ENCODE data around the gene GARIN5B. TPM values are rescaled to one million over a fixed set of nuclear protein-coding genes. Genes with fewer than 3 reads are reported as not detected.

The GARIN5B gene
- total RNA-seq, 2 experiments from 2014 or later = not detected

GRCh38 chr19:55320844-55321419 lies 42.1 kb downstream of the GARIN5B start:
- no peaks in the 10 kb centered on the region for H3K36me3 Mint-ChIP-seq
- intact Hi-C loops (cut with micrococcal nuclease) = no loop called here
- CTCF ChIA-PET = interaction anchor here (0.7 to 2.7 kb wide), 2 partner anchors 18 to 19 kb away, joined by 3 to 13 read pairs; no protein-coding TSS in a partner anchor
- H3K4me3 Mint-ChIP-seq = no peak overlapping the region
- no peaks in the 10 kb centered on the region for H3K4me1 Mint-ChIP-seq (ENCODE audit: low read depth)
- no peak overlapping the region for H3K27ac Mint-ChIP-seq
- H3K9me3 Mint-ChIP-seq = no peaks in the 10 kb centered on the region
- H3K27me3 Mint-ChIP-seq = peaks cover 9% of the 10 kb centered on the region
- POLR2A ChIA-PET = no interaction called here
- DNase-seq = no peak

- POLR2A ChIA-PET = no interaction called here
- Mint-ChIP-seq H3K9me3 (no peaks in the 10 kb centered on the region), H3K27me3 (peaks cover 9% of the 10 kb centered on the region), H3K36me3 (no peaks in the 10 kb centered on the region), H3K4me3 (no peak overlapping the region), H3K4me1 (ENCODE audit: low read depth) (no peaks in the 10 kb centered on the region), H3K27ac (no peak overlapping the region)
- CTCF ChIA-PET = interaction anchor here (2.7 kb wide), 1 partner anchor 18 kb away, joined by 13 read pairs; no protein-coding TSS in a partner anchor
- no peak for DNase-seq
- intact Hi-C loops (cut with micrococcal nuclease) = no loop called here
Observed at GRCh38 chr19:55319785-55320184, 43.3 kb downstream of the GARIN5B start.

DNA sequence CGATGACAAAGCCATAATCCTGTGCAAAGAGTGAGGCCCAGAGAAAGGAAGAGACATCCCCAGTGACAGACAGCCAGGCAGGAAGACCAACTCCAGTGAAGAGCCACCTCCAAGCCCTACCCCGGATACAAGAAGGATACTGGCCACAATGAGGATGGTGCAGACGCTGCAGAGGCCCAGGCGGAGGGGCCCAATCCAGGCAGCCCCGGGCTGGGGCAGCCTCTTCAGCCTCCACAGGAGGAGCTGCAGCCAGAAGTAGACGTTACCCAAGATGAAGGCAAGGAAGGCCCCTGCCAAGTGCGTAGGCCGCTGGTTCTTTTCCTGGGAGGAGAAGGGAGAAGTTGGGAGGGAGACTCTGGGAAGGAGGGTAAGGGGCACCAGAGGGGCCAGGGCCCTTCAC lies 46.4 kb downstream of the GARIN5B start:
- H3K4me3 Mint-ChIP-seq = no peak overlapping the region
- ChIA-PET CTCF (no interaction called here), POLR2A (no interaction called here)
- DNase-seq = no peak
- no peaks in the 10 kb centered on the region for H3K4me1 Mint-ChIP-seq (ENCODE audit: low read depth)
- H3K9me3 Mint-ChIP-seq = no peaks in the 10 kb centered on the region
- no peaks in the 10 kb centered on the region for H3K36me3 Mint-ChIP-seq
- H3K27me3 Mint-ChIP-seq = peaks cover 2% of the 10 kb centered on the region
- no peak overlapping the region for H3K27ac Mint-ChIP-seq
- intact Hi-C loops (cut with micrococcal nuclease) = no loop called here

DNA sequence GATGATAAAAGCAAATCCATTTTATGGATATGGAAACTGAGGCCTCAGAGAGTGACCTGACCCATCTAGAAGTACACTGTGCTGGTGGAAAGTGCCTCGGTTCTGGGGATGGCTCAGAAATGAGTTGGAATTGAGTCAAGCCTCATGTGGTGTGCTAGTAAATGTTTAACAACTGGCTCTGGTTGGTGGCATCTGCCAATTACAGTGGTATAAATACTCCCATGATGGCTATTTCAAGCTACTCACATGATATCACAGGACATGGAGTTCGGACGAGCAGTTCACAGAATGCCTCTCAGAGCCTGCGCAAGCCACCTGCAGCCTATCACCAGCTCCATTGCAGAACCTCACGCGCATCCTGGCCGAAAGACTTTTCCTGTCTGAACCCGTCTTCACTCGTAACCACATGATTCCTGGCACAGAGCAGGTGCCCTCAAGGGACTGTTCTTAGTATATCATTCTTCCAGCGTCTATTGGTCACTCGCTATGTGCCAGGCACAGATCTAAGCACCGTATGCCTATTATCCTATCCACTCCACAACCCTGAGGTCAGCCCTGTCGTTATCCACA lies 47.0 kb downstream of the GARIN5B start:
- Mint-ChIP-seq H3K4me1 (ENCODE audit: low read depth) (no peaks in the 10 kb centered on the region), H3K27me3 (no peaks in the 10 kb centered on the region), H3K4me3 (no peak overlapping the region), H3K36me3 (no peaks in the 10 kb centered on the region), H3K27ac (no peak overlapping the region), H3K9me3 (no peaks in the 10 kb centered on the region)
- ChIA-PET POLR2A (no interaction called here), CTCF (interaction anchor here (1.3 kb wide), 1 partner anchor 15 kb away, joined by 3 read pairs; no protein-coding TSS in a partner anchor)
- DNase-seq = no peak
- intact Hi-C loops (cut with micrococcal nuclease) = no loop called here

DNA sequence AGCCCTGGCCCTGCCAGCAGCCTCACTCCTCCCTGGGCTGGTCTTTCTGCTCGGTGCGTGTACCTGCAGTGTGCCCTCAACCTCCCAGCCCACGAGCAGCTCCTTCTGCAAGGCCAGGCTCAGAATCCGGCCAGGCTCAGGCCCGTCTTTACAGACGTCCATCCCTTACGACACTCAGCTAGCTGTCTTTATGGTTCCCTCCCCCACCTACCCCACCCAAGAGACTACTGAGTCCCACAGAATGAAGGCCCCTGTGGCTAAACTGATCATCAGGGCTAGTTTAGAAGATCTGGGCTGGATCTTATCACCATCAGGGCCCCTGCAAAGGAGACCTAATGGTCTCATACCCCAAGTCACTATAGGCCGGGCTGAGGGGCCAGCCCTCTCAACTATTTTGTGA lies 48.7 kb downstream of the GARIN5B start:
- DNase-seq = no peak
- H3K36me3 Mint-ChIP-seq = no peaks in the 10 kb centered on the region
- no peak overlapping the region for H3K27ac Mint-ChIP-seq
- no peaks in the 10 kb centered on the region for H3K4me1 Mint-ChIP-seq (ENCODE audit: low read depth)
- intact Hi-C loops (cut with micrococcal nuclease) = no loop called here
- POLR2A ChIA-PET = no interaction called here
- CTCF ChIA-PET = interaction anchor here (1.3 to 2.9 kb wide), 2 partner anchors 12 to 13 kb away, joined by 3 to 13 read pairs; no protein-coding TSS in a partner anchor
- no peaks in the 10 kb centered on the region for H3K27me3 Mint-ChIP-seq
- no peaks in the 10 kb centered on the region for H3K9me3 Mint-ChIP-seq
- no peak overlapping the region for H3K4me3 Mint-ChIP-seq

- CTCF ChIA-PET = interaction anchor here (2.9 kb wide), 1 partner anchor 11 kb away, joined by 13 read pairs; no protein-coding TSS in a partner anchor
- DNase-seq = no peak
- no peak overlapping the region for H3K4me3 Mint-ChIP-seq
- no peak overlapping the region for H3K27ac Mint-ChIP-seq
- intact Hi-C loops (cut with micrococcal nuclease) = no loop called here
- H3K4me1 Mint-ChIP-seq (ENCODE audit: low read depth) = no peaks in the 10 kb centered on the region
- H3K9me3 Mint-ChIP-seq = no peaks in the 10 kb centered on the region
- H3K36me3 Mint-ChIP-seq = no peaks in the 10 kb centered on the region
- H3K27me3 Mint-ChIP-seq = no peaks in the 10 kb centered on the region
- POLR2A ChIA-PET = interaction anchor here (0.8 kb wide), 1 partner anchor 71 kb away, joined by 3 read pairs; the partner anchor contains the start of gene TMEM238
Observed at GRCh38 chr19:55312621-55313512, 50.2 kb downstream of the GARIN5B start.

DNA sequence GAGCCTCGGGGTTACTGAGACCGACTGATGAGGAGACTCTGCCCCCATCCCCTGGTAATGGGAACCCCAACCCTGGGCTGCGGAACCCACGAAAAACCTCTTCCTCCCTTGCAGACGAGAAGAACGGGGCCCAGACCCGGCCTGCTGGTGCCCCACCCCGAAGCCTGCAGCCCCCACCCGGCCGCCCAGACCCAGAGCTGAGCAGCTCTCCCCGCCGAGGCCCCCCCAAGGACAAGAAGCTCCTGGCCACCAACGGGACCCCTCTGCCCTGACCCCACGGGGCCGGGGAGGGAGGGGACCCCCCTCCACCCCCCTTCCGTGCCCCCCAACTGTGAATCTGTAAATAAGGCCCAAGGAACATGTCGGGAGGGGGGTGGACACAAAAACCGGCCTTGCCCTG lies 51.3 kb downstream of the GARIN5B start:
- no peaks in the 10 kb centered on the region for H3K36me3 Mint-ChIP-seq
- H3K4me1 Mint-ChIP-seq (ENCODE audit: low read depth) = no peaks in the 10 kb centered on the region
- ChIA-PET POLR2A (no interaction called here), CTCF (interaction anchor here (2.9 kb wide), 1 partner anchor 10 kb away, joined by 13 read pairs; no protein-coding TSS in a partner anchor)
- intact Hi-C loops (cut with micrococcal nuclease) = no loop called here
- H3K9me3 Mint-ChIP-seq = no peaks in the 10 kb centered on the region
- no peak overlapping the region for H3K27ac Mint-ChIP-seq
- no peaks in the 10 kb centered on the region for H3K27me3 Mint-ChIP-seq
- no peak for DNase-seq
- no peak overlapping the region for H3K4me3 Mint-ChIP-seq

GRCh38 chr19:55311397-55311796 lies 51.7 kb downstream of the GARIN5B start:
- no peaks in the 10 kb centered on the region for H3K27me3 Mint-ChIP-seq
- no peaks in the 10 kb centered on the region for H3K4me1 Mint-ChIP-seq (ENCODE audit: low read depth)
- no peak overlapping the region for H3K4me3 Mint-ChIP-seq
- ChIA-PET CTCF (interaction anchor here (2.9 kb wide), 1 partner anchor 9 kb away, joined by 13 read pairs; no protein-coding TSS in a partner anchor), POLR2A (no interaction called here)
- no peak for DNase-seq
- intact Hi-C loops (cut with micrococcal nuclease) = no loop called here
- no peaks in the 10 kb centered on the region for H3K36me3 Mint-ChIP-seq
- H3K27ac Mint-ChIP-seq = no peak overlapping the region
- H3K9me3 Mint-ChIP-seq = no peaks in the 10 kb centered on the region

GRCh38 chr19:55310498-55310897 lies 52.6 kb downstream of the GARIN5B start:
- H3K36me3 Mint-ChIP-seq = no peaks in the 10 kb centered on the region
- ChIA-PET CTCF (no interaction called here), POLR2A (no interaction called here)
- no peaks in the 10 kb centered on the region for H3K9me3 Mint-ChIP-seq
- no peak overlapping the region for H3K4me3 Mint-ChIP-seq
- no peak for DNase-seq
- H3K27me3 Mint-ChIP-seq = no peaks in the 10 kb centered on the region
- H3K4me1 Mint-ChIP-seq (ENCODE audit: low read depth) = no peaks in the 10 kb centered on the region
- intact Hi-C loops (cut with micrococcal nuclease) = no loop called here
- H3K27ac Mint-ChIP-seq = no peak overlapping the region

- intact Hi-C loops (cut with micrococcal nuclease) = no loop called here
- H3K36me3 Mint-ChIP-seq = peaks cover 2% of the 10 kb centered on the region
- DNase-seq = no peak
- H3K4me3 Mint-ChIP-seq = no peak overlapping the region
- H3K9me3 Mint-ChIP-seq = no peaks in the 10 kb centered on the region
- POLR2A ChIA-PET = no interaction called here
- no peak overlapping the region for H3K27ac Mint-ChIP-seq
- H3K4me1 Mint-ChIP-seq (ENCODE audit: low read depth) = no peaks in the 10 kb centered on the region
- no peaks in the 10 kb centered on the region for H3K27me3 Mint-ChIP-seq
- CTCF ChIA-PET = no interaction called here
Observed at GRCh38 chr19:55309448-55309847, 53.6 kb downstream of the GARIN5B start.

DNA sequence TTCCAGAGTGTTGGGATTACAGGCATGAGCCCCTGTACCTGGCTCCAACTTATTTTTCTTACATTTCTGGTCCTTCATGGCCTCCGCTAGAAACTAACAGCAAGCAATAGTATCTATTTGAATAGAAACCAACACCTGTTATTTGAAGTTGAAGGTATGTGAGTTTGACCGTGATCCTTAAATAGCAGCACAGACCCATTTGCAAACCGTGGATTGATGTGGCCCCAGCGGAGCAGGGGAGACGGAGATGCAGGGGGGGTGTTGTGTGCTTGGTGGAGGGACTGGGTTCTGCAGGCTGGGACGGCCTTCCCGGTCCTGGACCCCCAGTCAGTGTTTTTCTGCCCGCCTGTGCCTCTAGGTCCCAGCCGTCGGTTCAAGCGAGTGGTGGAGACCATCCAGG lies 54.8 kb downstream of the GARIN5B start:
- Mint-ChIP-seq H3K27ac (no peak overlapping the region), H3K4me1 (ENCODE audit: low read depth) (no peaks in the 10 kb centered on the region), H3K36me3 (peaks cover 2% of the 10 kb centered on the region), H3K9me3 (no peaks in the 10 kb centered on the region), H3K4me3 (no peak overlapping the region), H3K27me3 (no peaks in the 10 kb centered on the region)
- DNase-seq = no peak
- POLR2A ChIA-PET = interaction anchor here (0.6 kb wide), 1 partner anchor 347 kb away, joined by 3 read pairs; the partner anchor contains the start of gene U2AF2
- CTCF ChIA-PET = interaction anchor here (1.4 kb wide), 1 partner anchor 75 kb away, joined by 4 read pairs; the partner anchor contains the start of gene TMEM238
- intact Hi-C loops (cut with micrococcal nuclease) = no loop called here

DNA sequence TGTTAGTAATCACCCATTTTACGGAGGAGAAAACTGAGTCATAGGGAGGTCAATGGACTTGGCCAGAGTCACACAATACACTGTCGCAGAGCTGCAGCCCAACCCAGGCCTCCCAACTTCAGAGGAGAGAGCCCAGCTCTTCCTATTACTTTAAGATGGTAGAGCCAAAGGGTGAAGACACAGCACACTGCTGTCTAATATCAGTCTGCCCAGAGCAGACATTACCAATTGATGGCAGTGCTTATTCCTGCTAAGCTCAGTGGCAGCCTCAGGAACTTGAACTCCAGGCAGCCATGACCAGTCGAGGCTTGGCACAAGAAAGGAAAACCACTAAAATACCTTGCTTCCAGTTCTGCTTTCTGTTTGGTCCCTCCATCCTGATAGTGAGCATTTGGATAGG lies 56.3 kb downstream of the GARIN5B start:
- H3K9me3 Mint-ChIP-seq = no peaks in the 10 kb centered on the region
- no peak overlapping the region for H3K27ac Mint-ChIP-seq
- no peaks in the 10 kb centered on the region for H3K27me3 Mint-ChIP-seq
- no peak overlapping the region for H3K4me3 Mint-ChIP-seq
- intact Hi-C loops (cut with micrococcal nuclease) = no loop called here
- H3K36me3 Mint-ChIP-seq = peaks cover 2% of the 10 kb centered on the region
- no peak for DNase-seq
- no peaks in the 10 kb centered on the region for H3K4me1 Mint-ChIP-seq (ENCODE audit: low read depth)
- POLR2A ChIA-PET = no interaction called here
- CTCF ChIA-PET = interaction anchor here (1.1 to 1.6 kb wide), 4 partner anchors 15 to 197 kb away, joined by 3 to 6 read pairs (median 4); partner anchors contain the start of gene TMEM238

Measured in activated CD4-positive, alpha-beta memory T cell treated with anti-CD3 and anti-CD28 coated beads for 36 hours (primary cell).